Fibroblast of pulmonary artery (primary cell): ENCODE results near the gene GRM8.
"Not testable (repeated sequence)": the region's sequence is repeated elsewhere in the genome, so short reads cannot be mapped to it uniquely, and the experiment has no call there.

Experiments used
- DNase-seq: peaks from one replicate; pipeline ENCODE4 v3.0.0-alpha.2; 2010; ENCODE audit warnings: low read depth
- H3K4me3 ChIP-seq: replicated peaks from 2 replicates; pipeline ENCODE4 v1.5.1; 2011; ENCODE audit warnings: low read depth, mild to moderate bottlenecking, control low read depth, low read length, moderate library complexity
- TF ChIP-seq, protein P1 (sequence below): IDR thresholded peaks from 2 replicates; pipeline ENCODE4 v1.5.1; 2011; ENCODE audit warnings: mild to moderate bottlenecking, control low read depth, low read length, inconsistent platforms; ENCODE audit errors: missing control alignments

The GRM8 gene

DNA sequence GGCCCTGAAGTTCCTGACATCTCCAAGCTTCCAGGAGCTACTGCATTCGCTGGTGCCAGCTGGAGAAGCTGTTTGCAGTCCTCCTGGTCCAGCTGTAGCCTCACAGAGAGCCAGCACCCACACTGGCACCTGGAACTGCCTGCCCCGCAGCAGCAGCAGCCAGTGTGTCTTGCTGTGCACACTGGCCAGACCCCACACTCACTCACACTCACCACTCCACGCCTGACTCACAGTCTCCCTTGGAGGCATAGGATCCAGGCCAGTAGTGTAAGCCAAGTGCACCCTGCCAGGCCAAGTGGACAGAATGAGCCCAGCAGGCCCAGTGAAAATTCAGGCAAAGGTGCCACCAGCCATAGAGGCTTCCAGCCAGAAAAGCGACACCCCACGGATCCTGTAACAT, 566.3 kb downstream of the GRM8 start:
- TF ChIP-seq, protein P1, sequence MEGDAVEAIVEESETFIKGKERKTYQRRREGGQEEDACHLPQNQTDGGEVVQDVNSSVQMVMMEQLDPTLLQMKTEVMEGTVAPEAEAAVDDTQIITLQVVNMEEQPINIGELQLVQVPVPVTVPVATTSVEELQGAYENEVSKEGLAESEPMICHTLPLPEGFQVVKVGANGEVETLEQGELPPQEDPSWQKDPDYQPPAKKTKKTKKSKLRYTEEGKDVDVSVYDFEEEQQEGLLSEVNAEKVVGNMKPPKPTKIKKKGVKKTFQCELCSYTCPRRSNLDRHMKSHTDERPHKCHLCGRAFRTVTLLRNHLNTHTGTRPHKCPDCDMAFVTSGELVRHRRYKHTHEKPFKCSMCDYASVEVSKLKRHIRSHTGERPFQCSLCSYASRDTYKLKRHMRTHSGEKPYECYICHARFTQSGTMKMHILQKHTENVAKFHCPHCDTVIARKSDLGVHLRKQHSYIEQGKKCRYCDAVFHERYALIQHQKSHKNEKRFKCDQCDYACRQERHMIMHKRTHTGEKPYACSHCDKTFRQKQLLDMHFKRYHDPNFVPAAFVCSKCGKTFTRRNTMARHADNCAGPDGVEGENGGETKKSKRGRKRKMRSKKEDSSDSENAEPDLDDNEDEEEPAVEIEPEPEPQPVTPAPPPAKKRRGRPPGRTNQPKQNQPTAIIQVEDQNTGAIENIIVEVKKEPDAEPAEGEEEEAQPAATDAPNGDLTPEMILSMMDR: no peak
- no peak overlapping the region for H3K4me3 ChIP-seq
- DNase-seq: no peak

GRCh38 chr7:126685596-126685995, 567.1 kb downstream of the GRM8 start:
- TF ChIP-seq, protein P1: no peak
- DNase-seq: no peak
- no peak overlapping the region for H3K4me3 ChIP-seq

DNA sequence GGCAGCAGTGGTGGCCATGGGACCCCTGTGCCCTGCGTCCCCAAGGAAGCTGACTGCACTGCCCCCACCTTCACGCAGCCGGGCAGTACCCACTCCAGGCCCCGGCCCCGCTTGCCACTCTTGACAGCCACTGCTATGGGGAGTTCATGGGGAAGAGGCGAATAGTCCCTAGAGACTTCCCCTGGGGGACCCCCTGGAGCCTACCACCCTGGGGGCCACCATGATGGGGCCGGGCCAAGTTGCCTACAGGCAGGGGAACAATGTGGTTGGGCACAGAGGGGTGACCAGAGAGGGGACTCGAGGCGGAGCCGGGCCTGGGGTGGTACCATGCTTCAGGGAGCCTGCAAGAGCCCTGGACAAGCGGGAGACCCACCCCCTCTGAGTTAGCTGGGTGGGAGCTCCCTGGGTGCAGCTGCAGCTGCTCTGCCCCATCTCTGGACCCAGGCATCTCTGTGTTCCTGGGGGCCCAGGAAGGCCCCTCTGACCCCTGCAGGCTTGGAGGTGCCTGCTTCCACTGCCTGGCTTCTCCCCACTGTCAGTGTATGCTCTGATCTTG, 567.6 kb downstream of the GRM8 start:
- H3K4me3 ChIP-seq: no peak overlapping the region
- TF ChIP-seq, protein P1: no peak
- DNase-seq: no peak

GRCh38 chr7:126682176-126682575, 570.6 kb downstream of the GRM8 start:
- H3K4me3 ChIP-seq: no peak overlapping the region
- no peak for DNase-seq
- TF ChIP-seq, protein P1: no peak

GRCh38 chr7:126668762-126669161, 584.0 kb downstream of the GRM8 start:
- not testable (repeated sequence) for DNase-seq, H3K4me3 ChIP-seq

DNA sequence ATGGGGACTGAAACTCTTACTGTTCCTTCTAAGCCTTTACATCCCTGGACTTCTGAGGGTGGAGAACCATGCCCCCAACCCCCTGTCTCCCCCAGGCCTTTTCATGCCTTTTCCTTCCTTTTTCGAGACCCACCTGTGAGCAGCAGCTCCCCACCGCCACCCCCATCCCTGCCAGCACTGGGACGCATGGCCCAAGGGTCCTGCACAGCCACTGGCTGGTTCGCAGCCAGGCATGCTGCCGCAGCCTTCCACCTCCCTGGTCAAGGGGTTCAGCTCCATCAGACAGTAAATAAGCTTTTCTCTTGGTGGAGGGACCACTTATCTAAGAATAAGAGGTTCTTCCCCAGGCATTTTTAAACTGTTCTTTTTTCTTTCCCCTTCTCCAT, 584.4 kb downstream of the GRM8 start:
- TF ChIP-seq, protein P1: no peak
- DNase-seq: no peak
- no peak overlapping the region for H3K4me3 ChIP-seq

DNA sequence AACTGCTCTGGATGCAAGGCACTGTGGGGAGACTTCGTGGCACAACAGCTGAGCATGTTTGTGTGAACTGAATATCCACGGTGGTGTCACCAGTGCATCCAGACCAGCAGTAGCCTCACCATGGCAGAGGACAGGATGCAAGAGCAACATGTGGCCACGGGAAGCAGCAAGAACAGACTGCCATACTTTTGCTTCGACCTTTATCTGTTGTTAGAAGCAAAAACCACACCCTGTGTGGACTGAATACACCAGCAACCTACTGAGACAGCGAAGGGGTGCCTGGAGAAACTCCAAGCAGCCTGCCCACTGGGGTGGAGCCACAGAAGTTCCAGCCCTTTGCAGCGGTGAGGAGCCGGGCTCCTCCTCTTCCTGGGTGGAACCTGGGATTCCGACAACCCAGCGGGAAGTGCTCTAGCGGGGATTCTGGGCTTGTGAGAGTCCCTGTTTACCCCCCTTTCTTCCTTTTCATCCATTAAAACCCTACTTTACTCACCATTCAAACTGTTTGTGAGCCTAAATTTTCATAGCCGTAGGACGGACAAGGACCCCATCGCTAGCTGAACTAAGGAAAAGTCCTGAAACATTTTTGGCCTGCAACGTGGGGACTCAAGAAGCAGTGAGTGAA, 584.9 kb downstream of the GRM8 start:
- no peak for DNase-seq
- TF ChIP-seq, protein P1: no peak
- no peak overlapping the region for H3K4me3 ChIP-seq
